ENCODE measurements around the gene RNF11. TPM values are rescaled to one million over a fixed set of nuclear protein-coding genes. Genes with fewer than 3 reads are reported as not detected.

Gene RNF11
- total RNA-seq, 1 experiment from 2014 or later: 55.8 TPM

GRCh38 chr1:51203874-51204245, 32.2 kb upstream of the RNF11 start:
- no CpG with 5 or more reads among the region's 6 CpGs for WGBS (ENCODE audit: extremely low coverage, insufficient read length, low lambda C conversion rate)
- no peak overlapping the region for H3K27ac Mint-ChIP-seq
- H3K18ac ChIP-seq (ENCODE audit: insufficient read length, low read depth, low read length): no peak overlapping the region
- no peak overlapping the region for H2AK5ac ChIP-seq (ENCODE audit: insufficient read length, low read length)
- no peak overlapping the region for H3K23ac ChIP-seq (ENCODE audit: insufficient read length, low read depth, low read length)
- no peaks in the 10 kb centered on the region for H3K4me1 ChIP-seq (ENCODE audit: insufficient read depth, low read length)
- H2BK15ac ChIP-seq (ENCODE audit: low read depth, low read length): no peak overlapping the region
- no peaks in the 10 kb centered on the region for H3K27me3 Mint-ChIP-seq (ENCODE audit: low read depth)
- H4K20me1 ChIP-seq (ENCODE audit: control insufficient read depth, insufficient read depth, insufficient read length): no peaks in the 10 kb centered on the region
- no peak overlapping the region for H3K14ac ChIP-seq (ENCODE audit: insufficient read depth, low read length)
- H3K36me3 Mint-ChIP-seq (ENCODE audit: insufficient read depth in 1 of 3, low read depth in 3 of 3): no peaks in the 10 kb centered on the region
- no peak overlapping the region for H4K8ac ChIP-seq (replicated peaks; ENCODE audit: insufficient read length, low read depth, low read length)
- H2AFZ ChIP-seq (ENCODE audit: low read length): no peak overlapping the region
- H3K4me1 Mint-ChIP-seq: no peaks in the 10 kb centered on the region
- no peak overlapping the region for H3K9ac ChIP-seq (ENCODE audit: extremely low read depth, insufficient read length, low read length)
- H2BK120ac ChIP-seq (ENCODE audit: low read depth, low read length, poor library complexity, severe bottlenecking): no peak overlapping the region
- H4K5ac ChIP-seq (ENCODE audit: insufficient read length, low read depth, low read length): no peak overlapping the region
- H3K4me3 Mint-ChIP-seq: no peak overlapping the region
- H3K9me3 Mint-ChIP-seq: no peaks in the 10 kb centered on the region
- H2BK20ac ChIP-seq (ENCODE audit: low read depth, low read length, poor library complexity, severe bottlenecking): no peak overlapping the region
- no peaks in the 10 kb centered on the region for H3K23me2 ChIP-seq (ENCODE audit: insufficient read length, low read depth, low read length, poor library complexity, severe bottlenecking)
- no peak overlapping the region for H3K56ac ChIP-seq (ENCODE audit: insufficient read length, low read depth, low read length)
- no peak overlapping the region for H3T11ph ChIP-seq (ENCODE audit: low read length)
- H3K27me3 ChIP-seq (ENCODE audit: insufficient read depth, low read length): no peaks in the 10 kb centered on the region
- no peak overlapping the region for H4K91ac ChIP-seq (ENCODE audit: insufficient read length, low read depth, low read length)
- DNase-seq: no peak
- TF ChIP-seq CTCF (conservative IDR thresholded peaks at IDR 0.05): no peak
- no peak overlapping the region for H3K4ac ChIP-seq (ENCODE audit: low read depth, low read length)
- no peak overlapping the region for H2BK12ac ChIP-seq (ENCODE audit: insufficient read length, low read depth, low read length)
- H3K27ac ChIP-seq (ENCODE audit: insufficient read length, low read depth, low read length): no peak overlapping the region
- no peak overlapping the region for H2BK5ac ChIP-seq (ENCODE audit: insufficient read length, low read length)
- no peaks in the 10 kb centered on the region for H3K79me2 ChIP-seq (ENCODE audit: insufficient read depth, low read length)
- H3K9me3 ChIP-seq (ENCODE audit: control insufficient read depth, low read depth, low read length): no peaks in the 10 kb centered on the region
- no peak overlapping the region for H3K4me2 ChIP-seq (ENCODE audit: insufficient read depth, insufficient read length, low read length)
- no peaks in the 10 kb centered on the region for H3K79me1 ChIP-seq (ENCODE audit: insufficient read depth, low read depth, low read length, poor library complexity, severe bottlenecking)

Data from H9 (cell line).